Measurements from ENCODE around the gene DNAJC11.

The DNAJC11 gene

DNA sequence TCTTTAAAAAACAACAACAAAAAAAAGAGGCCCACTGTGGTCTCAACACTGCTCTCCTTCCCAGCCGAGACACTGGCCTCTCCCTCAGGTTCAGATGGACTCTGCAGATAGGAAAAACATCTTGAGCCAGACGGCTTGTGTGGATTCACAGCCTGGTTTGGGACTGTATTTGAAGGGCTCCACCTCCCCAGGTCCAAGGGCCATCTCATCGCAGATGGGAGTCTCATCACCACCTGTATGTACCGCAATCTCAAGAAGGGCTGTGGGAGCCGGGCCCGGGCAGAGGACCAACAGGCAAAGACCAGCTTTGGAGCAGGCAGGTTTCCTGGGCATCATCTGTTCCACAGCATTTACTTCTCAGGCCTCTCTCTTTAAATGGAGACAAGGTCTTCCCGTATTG lies 111.6 kb downstream of the DNAJC11 start:
- Histone ChIP-seq H3K27me3 (no peaks in the 10 kb centered on the region), H3K4me3 (no peak overlapping the region), H3K4me1 (peaks cover 0 to 98% (median 76%) of the 10 kb centered on the region in 4 donors), H3K9me3 (no peaks in the 10 kb centered on the region), H3K27ac (peak overlapping the region; percentile 86), H3K36me3 (peaks cover 56 to 86% (median 80%) of the 10 kb centered on the region in 3 donors)
- intact Hi-C loops (cut with DNase I; ENCODE audit: low total_unique reads), result no loop called here
- TF ChIP-seq, protein P1, sequence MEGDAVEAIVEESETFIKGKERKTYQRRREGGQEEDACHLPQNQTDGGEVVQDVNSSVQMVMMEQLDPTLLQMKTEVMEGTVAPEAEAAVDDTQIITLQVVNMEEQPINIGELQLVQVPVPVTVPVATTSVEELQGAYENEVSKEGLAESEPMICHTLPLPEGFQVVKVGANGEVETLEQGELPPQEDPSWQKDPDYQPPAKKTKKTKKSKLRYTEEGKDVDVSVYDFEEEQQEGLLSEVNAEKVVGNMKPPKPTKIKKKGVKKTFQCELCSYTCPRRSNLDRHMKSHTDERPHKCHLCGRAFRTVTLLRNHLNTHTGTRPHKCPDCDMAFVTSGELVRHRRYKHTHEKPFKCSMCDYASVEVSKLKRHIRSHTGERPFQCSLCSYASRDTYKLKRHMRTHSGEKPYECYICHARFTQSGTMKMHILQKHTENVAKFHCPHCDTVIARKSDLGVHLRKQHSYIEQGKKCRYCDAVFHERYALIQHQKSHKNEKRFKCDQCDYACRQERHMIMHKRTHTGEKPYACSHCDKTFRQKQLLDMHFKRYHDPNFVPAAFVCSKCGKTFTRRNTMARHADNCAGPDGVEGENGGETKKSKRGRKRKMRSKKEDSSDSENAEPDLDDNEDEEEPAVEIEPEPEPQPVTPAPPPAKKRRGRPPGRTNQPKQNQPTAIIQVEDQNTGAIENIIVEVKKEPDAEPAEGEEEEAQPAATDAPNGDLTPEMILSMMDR (IDR thresholded peaks at IDR 0.05), result no peak
- no peak for DNase-seq

DNA sequence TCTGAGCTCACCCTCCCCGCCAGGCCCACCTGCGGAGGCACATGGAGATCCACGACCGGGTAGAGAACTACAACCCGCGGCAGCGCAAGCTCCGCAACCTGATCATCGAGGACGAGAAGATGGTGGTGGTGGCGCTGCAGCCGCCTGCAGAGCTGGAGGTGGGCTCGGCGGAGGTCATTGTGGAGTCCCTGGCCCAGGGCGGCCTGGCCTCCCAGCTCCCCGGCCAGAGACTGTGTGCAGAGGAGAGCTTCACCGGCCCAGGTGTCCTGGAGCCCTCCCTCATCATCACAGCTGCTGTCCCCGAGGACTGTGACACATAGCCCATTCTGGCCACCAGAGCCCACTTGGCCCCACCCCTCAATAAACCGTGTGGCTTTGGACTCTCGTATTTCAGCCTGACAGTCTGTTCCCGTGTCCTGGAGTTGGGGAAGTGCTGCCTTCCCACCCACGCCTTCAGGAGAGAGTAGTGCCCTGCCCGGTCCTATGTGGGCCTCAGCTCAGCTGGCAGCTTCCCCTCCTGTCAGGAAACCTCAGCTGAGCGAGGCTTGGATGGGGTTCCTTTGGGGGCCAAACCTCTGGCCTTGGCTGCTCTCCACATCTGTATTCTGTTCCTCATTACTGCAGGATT lies 112.6 kb downstream of the DNAJC11 start:
- H3K27ac ChIP-seq, result peak overlapping the region; percentile 54 to 86
- TF ChIP-seq, protein P1 (IDR thresholded peaks at IDR 0.05), result no peak
- H3K9me3 ChIP-seq, result no peaks in the 10 kb centered on the region
- peaks cover 46 to 76% (median 69%) of the 10 kb centered on the region in 3 donors for H3K36me3 ChIP-seq
- peaks cover 0 to 88% (median 77%) of the 10 kb centered on the region in 4 donors for H3K4me1 ChIP-seq
- intact Hi-C loops (cut with DNase I; ENCODE audit: low total_unique reads), result loop anchor here (10.0 kb wide), 1 partner anchor 46 kb away; no protein-coding TSS in a partner anchor
- no peak overlapping the region for H3K4me3 ChIP-seq
- no peaks in the 10 kb centered on the region for H3K27me3 ChIP-seq
- DNase-seq, result no peak

DNA sequence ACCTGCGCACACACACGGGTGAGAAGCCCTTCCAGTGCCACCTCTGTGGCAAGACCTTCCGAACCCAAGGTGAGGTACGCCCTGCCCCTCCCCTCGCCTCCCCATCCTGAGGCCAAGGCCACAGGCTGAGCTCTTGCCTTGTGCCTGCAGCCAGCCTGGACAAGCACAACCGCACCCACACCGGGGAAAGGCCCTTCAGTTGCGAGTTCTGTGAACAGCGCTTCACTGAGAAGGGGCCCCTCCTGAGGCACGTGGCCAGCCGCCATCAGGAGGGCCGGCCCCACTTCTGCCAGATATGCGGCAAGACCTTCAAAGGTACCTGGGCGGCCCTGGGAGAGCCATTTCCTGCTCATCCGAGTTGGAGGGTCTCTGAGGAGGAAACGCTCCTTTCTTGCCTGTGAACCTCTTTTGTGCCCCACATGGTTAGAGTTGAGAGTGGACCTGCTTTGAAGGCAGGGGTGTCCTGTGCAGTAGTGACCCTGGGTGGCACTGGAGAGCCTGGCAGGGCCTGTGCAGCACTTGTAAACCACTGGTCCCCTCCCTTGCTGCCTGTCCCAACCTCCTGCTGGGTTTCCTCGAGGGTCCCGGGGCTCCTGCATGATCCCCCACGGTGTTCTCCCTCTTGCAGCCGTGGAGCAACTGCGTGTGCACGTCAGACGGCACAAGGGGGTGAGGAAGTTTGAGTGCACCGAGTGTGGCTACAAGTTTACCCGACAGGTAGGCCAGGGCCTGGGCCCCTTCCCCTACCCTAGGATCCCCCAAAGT lies 113.3 kb downstream of the DNAJC11 start:
- Histone ChIP-seq H3K4me3 (no peak overlapping the region), H3K4me1 (peaks cover 0 to 82% (median 71%) of the 10 kb centered on the region in 4 donors), H3K27me3 (no peaks in the 10 kb centered on the region), H3K36me3 (peaks cover 39 to 69% (median 62%) of the 10 kb centered on the region in 3 donors), H3K9me3 (no peaks in the 10 kb centered on the region), H3K27ac (peak overlapping the region in 1 of 2 donors; percentile 86)
- intact Hi-C loops (cut with DNase I; ENCODE audit: low total_unique reads), result loop anchor here (10.0 kb wide), 1 partner anchor 46 kb away; no protein-coding TSS in a partner anchor
- TF ChIP-seq, protein P1 (IDR thresholded peaks at IDR 0.05), result no peak
- no peak for DNase-seq

DNA sequence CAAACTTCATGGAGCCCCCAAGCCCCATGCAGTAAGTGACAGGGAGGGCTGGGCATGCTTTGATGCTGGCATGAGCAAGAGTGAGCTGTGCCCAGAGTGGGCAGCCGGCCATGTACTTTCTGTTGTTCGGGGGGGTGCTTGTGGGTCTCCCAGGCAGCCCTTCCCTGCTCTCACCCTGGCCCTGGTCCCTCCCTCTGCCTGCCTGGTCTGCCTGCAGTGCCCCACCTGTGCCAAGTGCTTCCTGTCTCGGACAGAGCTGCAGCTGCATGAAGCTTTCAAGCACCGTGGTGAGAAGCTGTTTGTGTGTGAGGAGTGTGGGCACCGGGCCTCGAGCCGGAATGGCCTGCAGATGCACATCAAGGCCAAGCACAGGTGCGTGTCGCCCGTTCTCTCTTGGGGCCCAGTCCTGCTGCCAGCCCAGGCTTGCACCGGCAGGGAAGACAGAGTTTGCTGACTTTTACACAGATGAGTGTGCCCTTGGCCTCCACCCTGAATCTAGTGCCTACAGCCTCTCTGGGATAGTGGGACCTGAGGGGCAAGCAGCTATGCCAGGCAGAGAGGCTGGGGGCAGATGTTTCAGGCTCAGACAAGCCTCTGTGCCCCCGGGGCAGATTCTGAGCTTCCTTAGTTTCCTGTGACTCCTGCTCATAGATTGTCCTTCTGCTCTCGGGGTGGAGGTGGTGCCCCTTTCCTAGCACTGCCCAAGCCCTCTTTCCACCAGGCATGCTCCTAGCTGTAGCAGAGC lies 114.2 kb downstream of the DNAJC11 start:
- Histone ChIP-seq H3K27me3 (no peaks in the 10 kb centered on the region), H3K4me1 (peaks cover 0 to 78% (median 67%) of the 10 kb centered on the region in 4 donors), H3K36me3 (peaks cover 30 to 66% (median 54%) of the 10 kb centered on the region in 3 donors), H3K9me3 (no peaks in the 10 kb centered on the region), H3K4me3 (no peak overlapping the region), H3K27ac (peak overlapping the region; percentile 61 to 86)
- TF ChIP-seq, protein P1 (IDR thresholded peaks at IDR 0.05), result no peak
- intact Hi-C loops (cut with DNase I; ENCODE audit: low total_unique reads), result loop anchor here (10.0 kb wide), 1 partner anchor 47 kb away; no protein-coding TSS in a partner anchor
- DNase-seq, result peak; percentile 44 to 93

DNA sequence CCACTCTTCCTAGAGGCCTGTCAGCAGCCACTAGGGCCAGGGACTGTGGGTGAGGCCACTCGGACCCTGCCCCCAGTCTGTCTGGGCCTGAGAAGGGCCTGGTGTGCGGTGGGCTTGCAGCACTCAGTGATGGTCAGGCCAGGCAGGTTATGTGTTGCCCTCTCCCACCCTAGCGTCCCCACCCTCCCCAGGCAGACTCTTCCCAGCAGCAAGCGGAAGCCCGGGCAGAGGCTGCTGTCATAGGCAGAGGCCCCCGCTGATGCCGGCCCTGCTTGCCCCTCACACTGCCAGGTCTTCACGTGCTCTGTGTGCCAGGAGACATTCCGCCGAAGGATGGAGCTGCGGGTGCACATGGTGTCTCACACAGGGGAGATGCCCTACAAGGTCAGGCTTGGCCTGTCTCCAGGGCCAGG lies 115.2 kb downstream of the DNAJC11 start:
- TF ChIP-seq, protein P1 (IDR thresholded peaks at IDR 0.05), result no peak
- H3K27ac ChIP-seq, result peak overlapping the region; percentile 50 to 86
- intact Hi-C loops (cut with DNase I; ENCODE audit: low total_unique reads), result loop anchor here (10.0 kb wide), 1 partner anchor 48 kb away; no protein-coding TSS in a partner anchor
- H3K4me1 ChIP-seq, result peaks cover 0 to 78% (median 65%) of the 10 kb centered on the region in 4 donors
- no peak for DNase-seq
- H3K36me3 ChIP-seq, result peaks cover 28 to 56% (median 43%) of the 10 kb centered on the region in 3 donors
- H3K27me3 ChIP-seq, result no peaks in the 10 kb centered on the region
- H3K9me3 ChIP-seq, result no peaks in the 10 kb centered on the region
- H3K4me3 ChIP-seq, result no peak overlapping the region

Measured in tibial artery (tissue), 4 donors.